HG02571 (cell line): ENCODE measurements around the gene OAF.
"Not testable (repeated sequence)": the region's sequence is repeated elsewhere in the genome, so short reads cannot be mapped to it uniquely, and the experiment has no call there.

Source experiments
- ATAC-seq: cut with Tn5 transposase; IDR thresholded peaks from one replicate; pipeline ENCODE4 v1.9.1; 2021; ENCODE audit warnings: mild to moderate bottlenecking, moderate library complexity; ENCODE audit not compliant: unreplicated experiment

Gene OAF

GRCh38 chr11:120210626-120211521 is at the start of gene OAF:
Gene OAF (plus strand): TSS chr11:120211032. CDS start chr11:120211280, 248 bp downstream.
- peak; percentile 74 for ATAC-seq

GRCh38 chr11:120167659-120168058 is 43.2 kb upstream of the OAF start:
- ATAC-seq = no peak

GRCh38 chr11:120168108-120168959 is 42.5 kb upstream of the OAF start:
- ATAC-seq = no peak

DNA sequence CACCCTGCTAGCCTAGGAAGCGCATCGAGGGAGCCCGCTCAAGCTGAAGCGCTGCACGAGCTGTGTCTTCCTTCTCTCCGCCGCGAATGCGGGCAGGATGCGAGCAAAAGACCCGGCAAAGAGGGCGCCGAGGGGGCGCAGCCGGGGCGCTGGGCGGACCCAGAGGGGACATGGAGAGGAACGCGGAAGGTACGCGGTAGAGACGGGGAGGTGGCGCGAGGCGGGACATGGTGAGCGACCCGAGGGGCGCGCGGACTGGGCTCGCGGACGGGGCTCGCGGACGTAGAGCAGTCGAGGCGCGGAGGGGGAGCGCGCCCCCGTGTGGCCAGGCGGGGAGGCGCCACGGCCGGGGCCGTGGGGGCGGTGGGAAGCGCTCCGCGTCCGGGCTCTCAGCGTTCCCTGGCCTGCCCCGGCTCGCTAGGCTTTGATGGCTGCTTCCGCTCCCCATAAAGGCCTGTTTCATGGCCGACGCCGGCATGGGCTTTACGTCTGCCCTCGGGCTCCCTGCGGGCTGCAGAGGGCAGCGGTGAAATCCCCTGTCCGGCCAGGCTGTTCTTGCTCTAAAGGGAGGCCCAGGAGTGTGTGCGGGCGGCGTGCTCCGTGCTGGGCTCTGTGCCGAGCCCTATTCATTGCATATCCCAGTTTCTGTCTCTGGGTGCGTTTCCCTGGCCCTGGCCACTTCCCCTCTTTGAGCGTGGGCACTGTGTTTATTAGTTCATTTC is 41.7 kb upstream of the OAF start:
- no peak for ATAC-seq

- no peak for ATAC-seq
Observed at GRCh38 chr11:120169981-120170698, 40.7 kb upstream of the OAF start.

DNA sequence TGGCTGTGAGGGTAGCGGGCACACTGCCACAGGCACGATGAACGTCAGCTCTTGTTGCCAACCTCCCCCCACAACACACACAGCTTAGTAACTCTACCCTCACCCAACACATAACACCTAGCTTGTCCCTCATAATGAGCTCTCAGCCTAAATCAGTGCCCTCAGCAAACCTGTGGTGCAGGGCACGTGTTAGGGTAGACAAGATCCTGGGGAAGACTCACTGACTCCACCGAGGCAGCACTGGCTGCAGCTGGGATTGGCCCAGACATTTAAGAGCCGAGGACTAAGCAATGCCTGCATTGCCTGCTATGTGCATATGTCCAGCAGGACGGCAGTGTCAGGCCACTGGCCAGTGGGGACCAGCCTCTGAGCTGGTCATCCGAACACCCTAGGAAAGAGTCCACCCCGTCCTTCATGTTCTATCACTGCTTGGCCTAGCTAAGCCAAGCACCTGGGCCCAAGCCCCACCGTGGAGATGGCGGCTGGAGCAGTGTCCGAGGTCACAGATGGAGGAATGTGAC is 40.0 kb upstream of the OAF start:
- ATAC-seq = no peak

GRCh38 chr11:120172054-120172911 is 38.5 kb upstream of the OAF start:
- ATAC-seq = no peak

DNA sequence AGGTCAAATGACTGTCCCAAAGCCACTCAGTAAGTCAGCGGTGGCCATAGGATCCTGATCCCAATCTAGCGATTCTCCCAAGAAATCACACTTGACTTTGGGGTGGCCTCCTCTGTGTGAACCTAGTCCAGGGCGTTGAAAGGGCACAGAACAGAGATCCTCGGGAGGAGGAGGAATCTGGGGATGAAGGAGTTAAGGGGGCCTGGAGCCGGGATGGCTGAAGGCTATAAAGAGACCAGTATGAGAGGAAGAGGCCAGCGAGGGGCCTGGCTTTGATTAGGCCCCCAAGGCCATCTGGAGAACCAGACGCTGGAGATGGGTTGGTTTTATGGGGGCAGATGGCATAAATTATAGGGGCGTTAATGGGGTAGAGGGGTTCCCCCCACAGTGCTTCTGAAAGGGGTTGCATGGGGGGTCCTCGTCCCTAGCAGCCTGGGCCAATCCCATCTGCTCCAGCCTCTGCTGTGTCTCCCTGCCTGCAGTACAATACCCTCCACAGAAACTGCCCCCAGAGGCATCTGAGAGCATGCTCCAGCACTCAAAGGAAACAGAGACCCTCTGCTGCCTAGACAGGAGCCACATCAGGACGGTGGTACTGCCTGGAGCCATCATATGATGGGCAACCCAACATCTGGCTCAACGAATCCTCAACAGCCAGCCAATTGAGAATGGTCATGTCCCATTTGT is 37.7 kb upstream of the OAF start:
- ATAC-seq = no peak

DNA sequence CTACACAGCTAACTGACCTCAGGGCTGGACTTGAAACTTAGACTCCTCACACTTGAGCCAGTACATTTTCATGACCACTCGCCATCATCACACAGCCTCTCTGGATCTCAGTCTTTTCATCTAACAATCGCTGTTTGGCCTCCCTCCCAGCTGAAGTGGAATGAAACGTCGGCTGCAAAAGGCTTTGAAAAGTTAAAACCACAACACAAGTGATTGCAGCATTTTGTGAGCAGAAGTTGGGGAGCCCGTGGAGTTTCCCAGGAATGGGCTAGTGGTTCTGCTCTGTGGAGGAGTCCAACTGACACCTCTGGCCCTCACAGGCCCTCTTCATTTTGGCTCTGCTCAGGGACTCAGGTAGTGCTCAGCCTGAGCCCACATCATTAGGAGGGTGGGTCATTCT is 37.0 kb upstream of the OAF start:
- ATAC-seq = no peak

GRCh38 chr11:120174866-120175265 is 36.0 kb upstream of the OAF start:
- ATAC-seq = no peak

DNA sequence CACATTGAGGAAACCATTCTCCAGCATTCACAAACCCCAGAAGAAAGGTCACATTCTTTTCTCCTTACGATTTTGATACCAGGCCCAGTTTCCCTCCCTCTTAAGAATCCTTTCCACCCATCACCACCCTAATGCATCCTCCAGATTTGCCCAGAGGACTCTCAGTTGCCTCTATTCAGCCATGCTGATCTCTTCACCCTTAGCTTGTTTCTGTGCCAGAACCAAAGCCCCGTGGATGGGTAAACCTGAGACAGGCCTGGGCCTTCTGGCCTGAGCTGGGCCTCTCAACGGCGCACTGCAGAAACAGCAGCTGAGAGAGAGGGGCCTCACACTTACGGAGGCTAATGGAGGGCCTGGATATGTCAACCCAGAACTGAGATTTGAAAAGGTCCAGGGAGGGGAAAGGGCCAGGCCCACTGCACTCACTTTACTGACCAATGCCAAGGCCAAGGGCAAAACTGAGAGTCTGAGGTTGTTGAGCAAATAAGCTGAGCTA is 32.2 kb upstream of the OAF start:
- ATAC-seq = no peak

- no peak for ATAC-seq
Observed at GRCh38 chr11:120179057-120179672, 31.7 kb upstream of the OAF start.

DNA sequence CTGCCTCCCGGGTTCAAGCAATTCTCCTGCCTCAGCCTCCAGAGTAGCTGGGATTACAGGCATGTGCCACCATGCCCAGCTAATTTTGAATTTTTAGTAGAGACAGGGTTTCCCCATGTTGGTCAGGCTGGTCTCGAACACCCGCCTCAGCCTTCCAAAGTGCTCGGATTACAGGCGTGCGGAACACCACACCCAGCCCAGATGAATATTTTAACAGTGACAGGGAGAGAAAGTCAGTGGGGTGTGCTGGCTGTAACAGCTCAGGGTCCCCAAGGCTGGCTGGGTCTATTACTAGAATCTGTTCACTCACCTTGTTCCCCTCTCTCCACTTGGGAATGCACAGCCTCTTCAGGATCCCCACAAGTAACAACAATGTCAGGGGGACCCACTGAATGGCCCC is 30.8 kb upstream of the OAF start:
- not testable (repeated sequence) for ATAC-seq

GRCh38 chr11:120180551-120181232 is 30.1 kb upstream of the OAF start:
- ATAC-seq = no peak

GRCh38 chr11:120181376-120181975 is 29.4 kb upstream of the OAF start:
- no peak for ATAC-seq

DNA sequence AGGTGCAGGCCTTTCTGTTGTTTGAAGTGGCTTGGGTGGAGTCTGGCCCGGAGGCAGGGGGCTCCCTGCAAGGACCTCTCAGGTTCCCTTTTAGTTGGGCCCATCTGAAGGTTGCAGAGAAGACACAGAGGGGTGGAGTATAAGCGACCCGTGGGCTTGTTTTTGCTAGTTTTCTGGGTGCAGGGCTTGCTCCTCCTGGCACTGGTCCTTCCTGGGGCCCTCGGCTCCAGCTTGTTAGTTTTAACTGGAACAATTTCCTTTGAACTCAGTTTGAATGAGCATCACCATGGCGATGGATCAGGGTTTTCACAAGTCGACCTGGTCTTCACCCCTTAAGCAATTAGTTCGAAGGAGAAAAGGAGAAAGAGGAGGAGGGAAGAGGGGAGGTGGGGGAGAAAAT is 28.5 kb upstream of the OAF start:
- no peak for ATAC-seq

GRCh38 chr11:120182790-120183491 is 27.9 kb upstream of the OAF start:
- ATAC-seq = no peak
